Inflammatory macrophage (primary cell): ENCODE measurements around the gene SLC5A7.

Experiments used
- DNase-seq, 2 donors: peaks; one replicate each; pipeline ENCODE4 v3.0.0-alpha.2; 2020 to 2022
- total RNA-seq, 18 experiments: gene quantifications; one replicate each; lab custom pipeline; 2026; ENCODE audit warnings: mixed read lengths in 6 of 18, inconsistent platforms in 2 of 18; lab: John Stamatoyannopoulos, UW

The SLC5A7 gene
- 0 to 0.08 (median 0) reads per million in 18 experiments for total RNA-seq

DNA sequence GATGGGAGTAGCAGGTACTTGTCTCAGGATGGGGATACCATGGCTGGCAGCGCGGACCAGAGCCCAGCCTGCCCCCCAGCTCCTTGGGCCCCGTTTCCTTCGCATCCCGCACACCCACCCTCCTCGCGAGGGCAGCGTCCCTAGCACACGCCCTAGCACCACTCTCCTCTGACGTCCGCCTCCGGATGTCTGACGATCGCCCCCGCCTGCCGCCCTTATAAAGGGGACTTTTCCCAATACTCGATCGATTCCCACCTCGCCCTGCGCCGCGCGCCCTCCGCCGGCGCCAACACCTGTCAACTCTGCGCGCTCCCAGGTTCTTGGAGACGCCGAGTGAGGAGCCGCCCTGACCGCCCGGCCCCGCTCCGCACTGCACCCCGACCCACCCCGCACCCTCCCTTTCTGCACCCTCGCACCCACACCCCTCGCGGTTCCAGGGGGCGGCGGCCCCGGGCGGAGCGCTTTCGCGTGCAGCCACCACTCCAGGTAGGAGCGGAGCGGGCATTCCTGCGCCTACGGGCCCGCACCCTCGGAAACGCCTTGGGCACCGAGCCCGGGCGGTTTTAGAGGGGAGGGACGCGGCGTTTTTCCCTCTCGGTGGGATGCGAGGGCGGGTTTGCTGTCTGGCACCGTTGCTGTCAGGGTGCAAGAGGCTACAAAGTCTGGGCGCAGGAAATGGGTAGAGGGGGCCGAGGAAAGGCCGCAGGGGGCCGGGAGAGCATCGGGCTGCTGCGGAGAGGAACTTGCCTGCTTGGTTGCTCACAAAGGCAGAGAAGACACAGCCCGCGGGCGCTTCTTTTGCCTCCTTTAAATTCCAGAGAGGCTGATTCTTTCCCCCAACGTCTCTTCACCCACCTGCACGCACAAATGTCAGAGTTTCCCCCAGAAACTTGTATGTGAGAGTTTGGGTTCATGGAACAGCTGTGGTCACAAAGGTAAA is at the start of gene SLC5A7:
SLC5A7 (plus strand) TSS at position 247 of the 940 bp plus-strand sequence. CDS start 1,632 bp downstream, outside the sequence.
- no peak for DNase-seq

DNA sequence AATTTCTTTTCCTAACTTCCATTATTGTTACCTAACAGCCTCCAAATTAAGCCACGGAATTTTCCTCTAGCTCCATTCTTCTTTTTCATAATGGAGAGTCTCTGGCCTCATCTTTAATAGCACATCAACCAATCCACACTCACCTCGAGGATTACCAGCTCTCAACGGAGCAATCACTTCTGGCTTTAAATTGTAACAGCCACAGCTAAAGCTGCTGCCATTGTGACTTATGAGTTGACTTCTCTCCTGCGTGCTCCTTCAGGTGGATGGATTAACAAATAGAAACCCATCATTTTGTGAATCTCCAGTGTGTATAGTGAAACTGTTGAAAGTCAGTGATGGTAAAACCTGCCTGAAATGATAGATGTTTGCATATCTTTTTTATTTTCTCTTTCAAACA is 24.9 kb upstream of the SLC5A7 start:
- DNase-seq = no peak

DNA sequence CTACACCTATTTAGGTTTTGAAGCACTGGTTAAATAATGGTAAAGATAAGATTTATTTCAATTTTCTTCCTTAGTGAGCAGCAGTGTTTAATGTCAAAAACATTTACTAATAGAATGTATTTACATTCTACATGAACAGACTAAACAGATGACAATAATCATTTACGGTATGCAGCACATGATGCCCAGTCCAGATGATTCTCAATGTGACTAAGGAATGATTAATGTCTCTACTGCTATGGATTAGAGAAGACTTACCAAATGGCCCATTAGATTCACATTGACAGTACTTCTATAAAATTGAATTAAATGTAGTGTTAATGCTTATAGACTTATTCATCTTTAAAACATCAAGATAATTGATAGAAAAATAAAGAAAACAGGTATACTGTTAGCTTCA is 22.1 kb upstream of the SLC5A7 start:
- DNase-seq = no peak

DNA sequence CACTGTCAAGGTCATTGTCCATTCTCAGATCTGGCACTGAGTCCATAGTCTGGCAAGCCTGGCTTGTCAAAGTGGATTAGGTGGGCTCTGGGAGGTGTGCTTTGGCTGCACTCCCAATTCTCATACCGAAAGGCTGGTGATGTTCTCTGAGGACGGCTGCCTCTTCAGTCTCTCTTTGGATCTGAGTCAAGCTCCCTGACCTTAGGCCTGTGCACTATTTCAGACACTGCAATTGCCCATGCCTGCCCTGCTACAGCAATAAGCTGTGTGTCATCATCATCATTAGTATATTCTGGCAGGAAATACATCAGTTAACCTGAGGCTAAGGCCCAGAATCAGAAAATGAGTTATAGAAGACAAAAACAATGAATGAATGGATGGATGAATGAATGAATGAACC is 1.6 kb upstream of the SLC5A7 start:
- no peak for DNase-seq

DNA sequence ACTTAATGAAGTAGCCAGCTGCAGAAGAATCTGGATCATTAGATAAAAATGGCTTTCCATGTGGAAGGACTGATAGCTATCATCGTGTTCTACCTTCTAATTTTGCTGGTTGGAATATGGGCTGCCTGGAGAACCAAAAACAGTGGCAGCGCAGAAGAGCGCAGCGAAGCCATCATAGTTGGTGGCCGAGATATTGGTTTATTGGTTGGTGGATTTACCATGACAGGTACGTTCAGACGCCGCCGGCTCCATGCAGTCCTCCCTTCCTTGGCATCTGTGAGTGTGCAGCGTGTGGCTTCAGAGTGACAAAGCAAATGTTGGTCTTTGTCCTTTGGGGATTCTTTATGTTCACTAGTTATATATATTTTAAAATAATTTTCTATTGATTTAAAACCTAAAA is 1.8 kb downstream of the SLC5A7 start:
- DNase-seq = no peak

DNA sequence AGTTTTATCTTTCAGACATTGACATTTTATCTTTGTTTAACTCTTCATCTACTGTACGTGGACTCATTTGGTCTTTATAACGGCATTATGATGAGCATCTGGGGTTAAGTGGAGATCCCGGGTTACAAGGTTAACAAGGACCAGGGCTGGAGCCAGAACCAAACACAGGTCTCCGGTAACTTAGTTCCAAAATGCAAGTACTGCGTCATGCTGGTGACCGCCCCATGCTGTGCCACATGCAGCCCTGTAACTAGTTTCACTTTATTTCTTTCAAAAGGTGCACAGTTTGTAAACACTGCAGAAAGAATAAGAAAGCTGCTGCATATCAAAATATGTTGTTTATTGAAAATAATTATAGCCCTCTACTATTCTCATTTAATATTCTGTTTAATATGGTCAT is 3.1 kb downstream of the SLC5A7 start:
- no peak for DNase-seq

DNA sequence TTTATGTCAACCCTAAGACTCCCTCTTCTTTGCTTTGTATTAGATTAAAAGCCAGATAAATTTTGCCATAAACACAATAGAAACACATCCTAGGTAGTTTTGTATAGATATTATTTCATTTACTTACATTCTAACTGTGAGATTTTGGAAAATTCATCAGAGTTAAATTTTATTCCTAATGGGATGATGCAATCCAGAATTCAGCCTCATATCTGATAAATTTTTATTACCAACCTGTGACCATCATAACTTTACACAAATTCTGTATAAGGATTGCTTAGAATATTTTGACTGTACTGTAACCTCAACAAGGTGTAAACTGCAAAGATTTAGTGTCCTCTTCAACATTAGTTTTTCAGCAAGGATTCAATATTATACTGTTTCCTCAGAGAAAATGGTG is 4.4 kb downstream of the SLC5A7 start:
- DNase-seq = no peak

DNA sequence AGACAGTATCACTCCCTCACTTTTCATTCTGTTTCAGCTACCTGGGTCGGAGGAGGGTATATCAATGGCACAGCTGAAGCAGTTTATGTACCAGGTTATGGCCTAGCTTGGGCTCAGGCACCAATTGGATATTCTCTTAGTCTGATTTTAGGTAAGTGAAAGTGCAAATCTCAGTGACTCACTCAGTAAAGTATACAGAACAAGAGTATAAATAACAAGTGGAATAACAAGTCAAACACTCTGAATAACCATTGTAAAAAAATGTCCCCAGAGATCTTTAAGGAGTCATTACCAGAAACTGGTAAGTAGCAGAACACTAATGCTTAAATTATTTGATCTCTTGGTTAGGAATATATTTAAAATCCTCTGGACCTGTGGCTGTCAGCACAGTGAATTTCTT is 5.7 kb downstream of the SLC5A7 start:
- no peak for DNase-seq

DNA sequence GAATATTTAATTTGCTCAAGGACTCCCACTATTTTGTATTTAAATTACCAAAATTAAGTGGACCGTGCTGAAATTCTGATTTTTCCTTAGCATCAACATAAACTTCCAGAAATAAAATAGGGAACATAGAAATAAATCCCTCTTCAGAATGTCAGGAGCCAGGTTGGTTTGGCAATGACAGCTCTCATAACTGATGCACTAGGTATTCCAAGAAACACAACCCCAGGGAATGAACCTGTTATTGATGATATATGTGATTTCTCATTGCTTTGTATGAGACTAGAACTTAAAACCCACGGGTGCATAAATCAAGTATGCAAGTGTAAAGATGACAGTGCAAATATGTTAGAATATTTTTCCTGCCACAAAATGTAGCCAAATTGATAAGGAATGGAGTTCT is 12.8 kb downstream of the SLC5A7 start:
- no peak for DNase-seq

DNA sequence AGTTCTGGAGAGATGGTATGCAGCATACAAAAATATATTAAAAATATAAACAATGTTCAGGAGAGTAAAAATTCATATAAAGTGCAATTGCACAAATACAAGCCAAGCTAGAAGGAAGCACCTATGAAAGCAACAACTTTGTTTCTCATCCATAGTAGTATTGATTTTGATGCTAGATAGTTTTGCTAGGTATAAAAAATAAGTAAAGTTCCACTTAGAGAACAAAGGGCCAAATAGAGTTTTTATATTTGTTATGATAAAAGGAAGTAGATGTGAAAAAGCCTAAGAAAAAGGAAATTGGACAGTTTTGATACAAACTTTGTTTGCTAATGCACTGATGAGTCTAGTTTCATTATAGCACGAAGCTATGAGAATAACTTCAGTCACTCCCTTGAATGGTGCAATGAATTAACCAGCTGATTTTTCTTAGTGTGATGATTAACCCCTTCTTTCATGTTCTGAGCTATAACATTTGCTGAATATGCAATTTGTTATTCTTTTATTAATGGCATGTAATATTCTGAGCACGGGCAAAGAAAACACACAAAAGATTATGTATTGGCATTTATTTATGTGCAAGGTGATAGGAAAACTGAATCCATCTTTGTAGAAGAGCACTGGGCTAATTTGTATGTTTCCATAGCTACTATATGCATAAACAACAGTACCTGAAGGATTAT is 24.7 kb downstream of the SLC5A7 start:
- no peak for DNase-seq

DNA sequence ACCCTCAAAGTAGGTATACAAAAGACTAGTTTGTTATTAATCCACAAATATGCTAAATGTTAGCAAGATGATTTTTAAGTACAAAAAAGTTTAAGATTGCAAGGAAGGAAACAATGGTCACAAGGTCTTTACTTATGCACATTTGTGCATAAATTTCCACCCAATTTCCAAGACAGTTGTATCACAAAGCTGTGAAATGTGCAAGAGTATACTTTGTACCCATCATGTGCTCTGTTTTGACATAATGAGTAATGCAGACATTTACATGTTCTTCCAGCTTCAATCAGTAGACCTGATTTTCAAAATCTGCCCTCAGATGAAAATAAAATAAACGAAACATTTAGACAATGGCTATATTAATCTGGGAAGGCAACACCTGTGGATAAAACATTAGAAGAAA is 27.0 kb downstream of the SLC5A7 start:
- DNase-seq = no peak

DNA sequence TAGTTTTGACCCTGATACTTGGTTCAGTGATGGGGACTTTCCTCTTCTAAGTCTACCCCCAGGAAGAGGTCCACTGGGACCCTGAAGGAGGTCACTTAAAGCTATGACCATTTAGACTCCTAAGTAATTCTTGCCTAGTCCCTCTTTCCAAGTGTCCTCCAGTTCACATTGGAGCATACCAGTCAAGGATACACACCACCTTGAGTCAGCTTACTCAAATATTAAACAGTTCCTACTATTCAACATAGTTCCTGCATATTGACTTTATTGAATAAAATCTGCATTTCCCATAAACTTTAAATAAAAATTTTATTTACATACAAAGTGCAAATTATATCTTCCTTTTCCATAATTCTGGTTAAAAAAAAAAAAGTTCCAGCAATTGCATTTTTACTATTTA is 36.3 kb downstream of the SLC5A7 start:
- DNase-seq = no peak

DNA sequence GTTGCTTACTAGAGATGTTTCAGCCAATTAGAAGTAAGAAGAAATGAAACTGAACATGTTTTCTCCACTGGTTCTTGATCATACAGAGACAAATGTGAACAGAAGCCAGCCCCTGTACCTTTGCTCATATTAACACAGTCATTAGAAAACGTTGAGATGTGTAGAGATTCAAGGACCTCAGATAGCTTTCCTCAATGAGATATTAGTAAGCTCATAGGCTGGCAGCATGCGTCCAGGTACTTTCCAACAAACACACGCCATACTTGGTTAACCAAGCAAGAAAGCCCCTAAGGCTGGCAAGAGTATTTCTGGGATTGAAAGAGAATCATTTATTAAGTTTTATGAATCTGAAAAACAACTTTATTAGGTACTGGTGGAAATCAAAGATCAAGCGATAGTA is 37.5 kb downstream of the SLC5A7 start:
- no peak for DNase-seq

DNA sequence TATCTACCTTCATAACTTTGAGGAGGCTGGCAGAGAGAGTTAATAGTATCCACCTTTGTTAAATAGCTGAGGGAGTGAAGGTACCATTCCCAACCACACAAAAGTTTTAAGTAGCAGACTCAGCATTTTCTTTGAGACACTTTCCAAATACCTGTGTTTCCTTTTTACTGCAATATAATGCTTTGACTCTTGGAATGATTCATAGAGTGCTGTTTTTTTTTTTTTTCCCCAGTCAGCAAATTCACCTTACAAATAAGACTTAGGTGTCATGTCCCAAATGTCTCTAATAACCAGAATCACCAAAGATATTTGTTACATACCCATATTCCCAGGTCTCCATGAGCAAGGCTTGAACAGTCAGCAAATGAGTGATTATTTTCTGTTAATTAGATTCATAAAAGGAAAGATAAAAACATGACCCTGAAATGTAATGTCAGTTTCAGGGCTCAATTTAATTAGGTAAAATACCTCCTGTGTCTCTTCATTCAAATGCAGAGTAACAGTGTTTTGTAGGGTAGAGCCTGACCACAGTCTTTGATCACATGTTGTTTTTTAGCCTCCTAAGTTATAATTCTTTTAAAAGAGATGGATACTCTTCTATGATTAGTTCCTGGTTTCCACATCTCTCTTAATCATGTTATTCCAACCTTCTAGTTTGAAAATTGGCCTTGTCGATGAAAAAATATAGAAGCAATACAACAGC is 39.9 kb downstream of the SLC5A7 start:
- DNase-seq = no peak

DNA sequence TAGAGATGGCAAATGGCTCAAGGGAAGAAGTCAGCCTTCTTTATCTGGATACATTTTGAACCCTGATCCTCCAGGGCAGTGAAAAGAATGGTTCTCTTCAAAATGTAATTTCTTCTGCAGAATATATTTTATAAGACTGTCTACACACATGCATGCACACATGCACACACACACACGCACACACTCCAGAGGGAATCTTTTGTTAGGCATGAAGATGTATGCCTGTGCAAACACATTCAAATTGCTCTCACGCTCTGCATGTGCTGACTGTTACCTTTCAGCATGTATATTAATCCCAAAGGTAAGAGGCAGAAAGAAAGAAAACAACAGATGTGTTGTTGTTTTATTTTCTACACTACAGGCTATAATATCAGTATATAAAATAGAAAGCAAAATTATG is 43.2 kb downstream of the SLC5A7 start:
- DNase-seq = no peak

DNA sequence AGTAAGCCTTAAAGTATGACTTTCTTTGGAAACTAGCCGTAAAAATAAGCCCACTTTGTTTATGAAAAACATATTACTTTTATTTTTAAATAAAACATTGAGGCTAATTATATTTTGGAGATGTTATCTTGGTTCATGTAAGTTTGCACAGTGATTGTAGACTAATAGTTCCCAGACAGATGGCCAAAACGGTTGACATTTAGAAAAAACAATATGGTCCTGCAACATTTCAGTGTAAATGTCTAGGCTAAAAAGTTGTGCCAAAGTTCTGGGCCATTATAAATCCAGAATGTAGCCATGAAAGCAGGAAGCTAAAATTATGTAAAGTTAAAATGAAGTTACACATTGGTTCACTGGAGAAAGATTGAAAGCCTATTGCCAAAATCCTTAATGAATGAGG is 43.6 kb downstream of the SLC5A7 start:
- no peak for DNase-seq

DNA sequence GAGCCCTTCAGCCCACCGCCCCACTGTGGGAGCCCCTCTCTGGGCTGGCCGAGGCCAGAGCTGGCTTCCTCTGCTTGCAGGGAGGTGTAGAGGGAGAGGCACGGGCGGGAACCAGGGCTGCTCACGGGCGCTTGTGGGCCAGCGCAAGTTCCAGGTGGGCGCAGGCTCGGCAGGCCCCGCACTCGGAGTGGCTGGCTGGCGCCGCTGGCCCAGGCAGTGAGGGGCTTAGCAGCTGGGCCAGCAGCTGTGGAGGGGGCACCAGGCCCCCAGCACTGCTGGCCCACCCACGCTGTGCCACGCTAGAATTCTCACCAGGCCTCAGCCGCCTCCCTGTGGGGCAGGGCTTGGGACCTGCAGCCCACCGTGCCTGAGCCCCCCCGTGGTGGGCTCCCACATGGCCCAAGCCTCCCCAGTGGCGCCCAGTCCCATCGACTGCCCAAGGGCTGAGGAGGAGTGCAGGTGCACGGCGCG is 45.2 kb downstream of the SLC5A7 start:
- no peak for DNase-seq

DNA sequence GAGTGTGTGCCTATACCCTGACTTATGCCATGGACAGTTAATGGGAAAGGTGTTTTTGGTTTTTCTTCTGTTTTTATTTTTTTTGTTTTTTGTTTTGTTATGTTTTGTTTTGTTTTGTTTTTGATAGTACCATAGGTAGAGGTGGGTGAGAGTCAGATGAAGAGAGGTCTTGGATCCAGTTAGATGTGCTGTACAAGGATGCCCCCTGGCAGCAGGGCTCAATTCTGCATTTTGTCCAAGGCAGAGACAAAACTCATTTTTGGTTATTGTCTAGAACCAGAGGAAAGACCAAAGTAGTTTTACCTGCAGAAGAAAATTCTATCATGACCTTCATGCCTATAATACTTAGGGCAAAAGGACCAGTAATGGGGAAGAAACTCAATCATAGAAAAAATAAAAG is 48.5 kb downstream of the SLC5A7 start:
- no peak for DNase-seq

DNA sequence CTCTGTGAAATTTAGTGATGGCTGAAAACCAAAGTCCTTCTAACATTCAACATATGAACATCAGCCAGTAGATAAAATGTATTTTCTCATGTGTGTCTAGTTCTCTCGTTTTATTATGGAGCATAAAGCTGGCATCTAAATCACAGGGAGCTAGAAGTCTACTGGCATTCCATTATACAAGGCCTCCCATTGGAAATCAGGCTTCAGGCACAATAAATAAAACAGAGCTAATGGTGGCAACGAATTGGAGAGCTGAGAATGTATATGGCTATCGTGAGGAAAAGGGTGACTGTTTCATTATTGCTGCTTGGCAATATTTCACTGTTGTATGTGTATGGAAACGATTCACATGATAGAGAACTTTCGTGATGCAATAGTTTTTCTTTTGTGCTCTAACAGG is 62.4 kb downstream of the SLC5A7 start:
- no peak for DNase-seq

DNA sequence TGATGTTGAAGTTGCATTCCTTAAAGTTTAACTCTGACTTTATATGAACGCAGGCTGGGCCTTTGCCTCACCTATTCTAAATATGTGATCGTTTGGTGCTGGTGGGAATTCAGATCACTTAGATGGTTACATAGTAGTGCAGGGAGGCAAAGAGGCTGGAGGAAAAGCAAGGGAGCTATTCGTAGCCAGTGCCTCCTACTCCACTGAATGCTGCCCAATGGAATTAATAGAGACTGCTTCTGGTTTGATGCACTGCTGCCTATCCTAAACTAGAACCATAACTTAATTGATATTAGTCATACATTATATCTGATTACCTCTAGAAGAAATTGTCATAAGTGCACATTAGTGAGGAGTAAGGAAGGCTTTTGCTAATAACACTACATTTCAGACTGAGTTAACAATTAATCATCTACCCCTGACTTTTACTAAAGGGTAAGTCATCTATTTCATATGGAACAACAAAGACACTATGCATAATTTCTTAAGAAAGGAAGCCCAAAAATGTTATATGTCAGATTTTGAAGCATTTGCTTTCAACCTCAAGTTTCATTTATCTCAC is 72.3 kb downstream of the SLC5A7 start:
- no peak for DNase-seq

DNA sequence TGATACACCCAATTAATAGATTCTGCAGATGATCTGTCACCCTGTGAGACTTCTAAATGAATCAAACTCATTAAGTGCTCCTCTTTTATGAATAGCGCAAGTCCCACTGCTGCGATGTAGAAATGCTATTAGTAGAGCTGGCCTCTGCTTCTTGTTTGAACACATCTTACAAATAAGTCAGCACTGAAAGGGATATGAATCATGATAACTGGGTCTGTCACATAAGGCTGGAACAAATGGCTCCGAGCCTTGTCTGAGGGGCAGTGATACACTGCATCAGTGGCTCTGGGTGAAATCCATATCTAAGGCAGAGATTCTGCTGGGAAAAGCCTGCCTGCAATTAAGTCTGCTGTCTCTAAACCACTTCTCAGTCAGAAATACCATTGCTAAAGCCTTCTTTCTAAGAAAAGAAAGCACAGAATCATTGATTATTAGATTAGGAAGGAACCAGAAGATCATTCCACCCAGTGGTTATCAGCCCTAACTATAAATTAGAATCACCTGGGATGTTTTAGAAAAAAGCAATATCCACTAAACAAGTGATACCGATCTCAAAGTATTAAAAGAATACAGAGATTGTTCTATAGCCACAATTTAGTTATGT is 75.2 kb downstream of the SLC5A7 start:
- no peak for DNase-seq
